ENCODE data around the gene MBTD1.
"Not testable (repeated sequence)": the region's sequence is repeated elsewhere in the genome, so short reads cannot be mapped to it uniquely, and the experiment has no call there.

The MBTD1 gene

DNA sequence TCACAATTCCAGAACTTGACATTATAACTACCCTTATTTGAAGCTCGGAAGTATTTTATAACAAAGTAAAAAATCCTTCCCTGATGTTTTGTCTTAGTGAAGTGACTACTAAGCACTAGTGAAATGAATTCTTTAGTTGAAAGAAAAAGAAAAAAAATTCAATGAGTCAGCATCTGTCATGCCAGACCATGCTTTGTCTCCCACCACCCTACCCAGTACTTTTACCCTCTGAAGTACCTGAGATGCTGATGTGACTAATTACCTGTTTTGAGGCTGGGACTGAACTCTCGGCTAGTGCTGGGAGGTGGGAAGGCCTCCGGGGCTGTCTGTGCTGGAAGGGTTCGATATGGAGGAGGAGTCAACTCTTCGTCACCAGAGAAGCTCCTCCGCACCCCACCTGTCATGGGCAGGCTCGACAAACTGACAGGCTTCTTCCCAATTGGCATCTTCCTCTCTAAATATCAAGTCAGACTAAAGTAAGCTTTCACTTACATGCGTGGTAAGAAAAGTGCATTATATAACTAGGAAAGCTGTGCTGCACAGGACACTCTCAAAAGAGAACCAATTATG is 74.0 kb downstream of the MBTD1 start:
- no peak for DNase-seq

DNA sequence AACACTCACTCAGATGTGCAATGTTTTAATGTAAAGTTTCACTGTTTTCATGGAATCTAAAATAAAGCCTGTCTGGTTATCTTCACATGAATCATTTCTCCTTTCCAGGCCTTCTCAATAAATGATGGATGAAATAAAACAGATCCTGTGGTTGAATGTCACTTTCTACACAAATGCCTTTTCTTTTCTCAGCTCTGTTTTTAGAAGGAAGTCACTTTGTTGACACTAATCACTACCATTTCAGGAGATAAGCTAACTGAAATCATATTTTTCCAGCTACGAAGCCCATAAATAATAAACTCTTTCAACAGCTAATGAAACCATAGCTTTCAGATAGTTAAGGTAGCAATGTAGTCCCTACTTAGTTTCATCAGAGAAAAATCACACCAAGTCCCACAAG is 75.7 kb downstream of the MBTD1 start:
- DNase-seq, result no peak

DNA sequence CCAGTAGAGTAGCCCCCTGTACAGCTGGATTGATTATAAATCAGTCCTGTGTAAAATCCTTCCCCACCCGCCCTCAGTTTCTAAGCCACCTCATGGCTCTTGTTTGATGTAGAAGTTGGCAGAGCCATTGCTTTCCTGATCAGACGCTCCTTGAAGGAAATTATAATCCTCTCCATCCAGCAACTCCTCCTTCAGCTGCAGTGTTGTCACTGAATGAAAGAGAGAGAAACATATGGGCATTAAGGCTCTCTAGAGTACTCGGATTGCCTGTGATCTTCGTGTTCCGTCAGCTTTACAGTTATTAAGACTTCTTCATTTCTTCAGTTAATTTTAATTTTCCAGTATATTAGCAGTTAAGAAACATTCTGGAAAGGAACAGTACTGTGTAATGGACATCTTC is 79.4 kb downstream of the MBTD1 start:
- DNase-seq, result no peak

DNA sequence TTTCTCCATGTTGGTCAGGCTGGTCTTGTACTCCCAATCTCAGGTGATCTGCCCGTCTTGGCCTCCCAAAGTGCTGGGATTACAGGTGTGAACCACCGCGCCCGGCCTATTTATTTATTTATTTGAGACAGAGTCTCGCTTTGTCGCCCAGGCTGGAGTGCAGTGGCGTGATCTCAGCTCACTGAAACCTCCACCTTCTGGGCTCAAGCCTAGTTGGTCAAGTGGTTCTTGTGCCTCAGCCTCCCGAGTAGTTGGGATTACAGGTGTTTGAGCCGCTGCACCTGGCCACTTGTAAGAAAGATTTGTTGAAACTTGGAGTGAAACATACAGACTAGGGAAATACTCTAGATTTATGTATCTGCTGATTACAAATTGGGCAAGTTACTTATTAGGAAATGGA is 87.8 kb downstream of the MBTD1 start:
- not testable (repeated sequence) for DNase-seq

GRCh38 chr17:51170736-51171135 is 89.1 kb downstream of the MBTD1 start:
- no peak for DNase-seq

GRCh38 chr17:51169340-51169739 is 90.5 kb downstream of the MBTD1 start:
- DNase-seq, result no peak

- peak; percentile 20 for DNase-seq
These were observed 92.6 kb downstream of the MBTD1 start for GRCh38 chr17:51166987-51167931.

DNA sequence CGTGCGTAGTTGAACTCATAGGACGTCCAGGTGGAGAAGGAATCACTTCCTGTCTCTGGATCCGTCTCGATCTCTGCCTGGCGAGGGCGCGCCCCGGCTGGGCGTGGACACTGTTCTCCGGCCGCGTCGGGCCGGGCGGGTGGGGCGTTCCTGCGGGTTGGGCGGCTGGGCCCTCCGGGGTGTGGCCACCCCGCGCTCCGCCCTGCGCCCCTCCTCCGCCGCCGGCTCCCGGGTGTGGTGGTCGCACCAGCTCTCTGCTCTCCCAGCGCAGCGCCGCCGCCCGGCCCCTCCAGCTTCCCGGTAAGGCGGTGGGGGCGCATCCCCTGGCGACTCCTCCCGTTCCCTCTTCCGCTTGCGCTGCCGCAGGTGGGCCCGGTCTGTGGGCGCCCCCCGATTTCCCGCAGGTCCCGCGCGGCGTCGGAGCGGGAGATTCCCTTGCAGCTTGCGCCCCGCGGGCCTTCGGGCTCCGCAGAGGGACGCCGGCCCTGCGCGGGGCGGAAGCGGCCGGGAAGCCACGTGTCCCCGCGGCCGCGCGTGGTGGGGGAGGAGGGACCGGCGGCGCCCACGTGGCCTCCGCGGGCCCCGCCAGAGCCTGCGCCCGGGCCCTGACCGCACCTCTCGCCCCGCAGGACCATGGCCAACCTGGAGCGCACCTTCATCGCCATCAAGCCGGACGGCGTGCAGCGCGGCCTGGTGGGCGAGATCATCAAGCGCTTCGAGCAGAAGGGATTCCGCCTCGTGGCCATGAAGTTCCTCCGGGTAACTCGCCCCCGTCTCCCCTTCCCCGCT is 93.5 kb downstream of the MBTD1 start, which contains the start of gene NME2:
Gene NME2, plus strand, starts transcription at position 214 of the 789 bp plus-strand sequence. Its CDS starts 420 bp downstream, at position 634.
- peak; percentile 87 for DNase-seq

DNA sequence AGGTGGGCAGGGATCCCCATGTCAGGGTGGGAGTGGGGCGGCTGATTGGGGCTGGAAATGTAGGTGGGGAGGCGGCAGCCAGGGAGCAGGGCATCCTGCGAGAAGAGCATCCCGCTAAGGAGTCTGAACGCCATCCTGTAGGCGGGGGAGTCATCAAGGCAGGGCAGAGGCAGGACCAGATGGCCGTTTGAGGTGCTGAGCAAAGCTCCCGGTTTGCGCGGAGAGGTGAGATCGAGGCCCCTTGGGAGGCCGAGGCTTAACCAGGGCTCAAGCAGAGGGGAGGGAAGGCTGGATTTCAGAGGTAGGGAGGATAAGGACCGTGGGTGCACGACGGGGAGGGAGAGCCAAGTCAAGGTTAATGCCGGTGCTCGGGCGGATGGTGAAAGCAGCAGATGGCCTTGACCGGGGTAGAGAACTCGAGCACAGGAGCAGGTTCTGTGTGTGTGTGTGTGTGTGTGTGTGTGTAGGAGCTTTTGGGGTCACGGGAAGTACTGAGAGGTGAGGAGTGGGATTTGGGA is 94.1 kb downstream of the MBTD1 start:
- DNase-seq, result no peak

DNA sequence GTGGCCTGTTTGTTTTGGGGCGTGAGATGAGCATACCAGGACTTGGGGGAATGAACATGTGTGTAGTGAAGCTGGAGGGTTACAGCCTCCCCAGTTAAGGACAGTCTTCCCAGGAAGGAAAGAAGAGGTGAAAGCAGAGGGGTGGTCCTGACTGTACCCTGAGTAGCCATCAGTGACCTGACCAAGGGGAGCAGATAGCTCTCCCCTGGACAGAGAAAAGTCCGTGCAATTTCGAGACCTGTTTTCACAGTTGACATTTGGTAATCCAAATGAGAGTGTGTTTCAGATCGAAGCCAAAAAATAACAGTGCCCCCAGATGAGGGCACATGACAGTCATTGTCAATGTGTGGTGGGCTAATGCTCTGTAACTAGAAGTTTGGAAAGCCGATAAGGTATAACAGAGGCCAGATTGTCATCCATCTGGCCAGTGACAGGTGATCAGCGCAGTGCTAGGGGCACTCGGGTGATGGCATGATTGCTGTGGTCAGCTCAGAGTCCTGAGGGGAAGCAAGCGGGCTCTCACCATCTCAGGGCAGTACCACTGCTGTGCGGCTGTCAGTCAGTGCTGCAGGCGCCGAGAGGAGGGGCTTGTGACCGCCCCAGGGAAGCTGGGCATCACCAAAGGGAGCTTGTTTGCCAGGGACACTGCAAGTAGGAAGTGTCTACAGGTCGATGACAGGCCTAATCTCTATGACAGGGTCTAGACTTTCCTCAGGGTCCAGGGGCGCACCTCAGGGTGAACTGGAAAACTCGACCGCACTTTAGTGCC is 94.8 kb downstream of the MBTD1 start:
- DNase-seq, result no peak

GRCh38 chr17:51161541-51161940 is 98.3 kb downstream of the MBTD1 start:
- DNase-seq, result no peak

- DNase-seq, result no peak
These were observed 100.2 kb downstream of the MBTD1 start for GRCh38 chr17:51159604-51160003.

DNA sequence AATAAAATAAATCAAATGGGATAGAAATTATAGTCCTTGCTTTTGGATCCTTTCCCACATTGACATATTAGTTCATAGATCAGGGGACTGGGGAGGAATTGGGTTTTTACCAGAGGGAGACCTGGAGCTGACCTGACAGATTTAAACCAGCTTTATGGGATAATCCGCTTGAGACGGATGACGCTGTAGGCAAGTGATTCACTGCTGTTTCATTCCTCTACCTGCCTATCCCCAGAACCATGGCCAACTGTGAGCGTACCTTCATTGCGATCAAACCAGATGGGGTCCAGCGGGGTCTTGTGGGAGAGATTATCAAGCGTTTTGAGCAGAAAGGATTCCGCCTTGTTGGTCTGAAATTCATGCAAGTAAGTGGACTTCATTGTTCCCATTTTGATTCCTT is 104.4 kb downstream of the MBTD1 start:
- no peak for DNase-seq

DNA sequence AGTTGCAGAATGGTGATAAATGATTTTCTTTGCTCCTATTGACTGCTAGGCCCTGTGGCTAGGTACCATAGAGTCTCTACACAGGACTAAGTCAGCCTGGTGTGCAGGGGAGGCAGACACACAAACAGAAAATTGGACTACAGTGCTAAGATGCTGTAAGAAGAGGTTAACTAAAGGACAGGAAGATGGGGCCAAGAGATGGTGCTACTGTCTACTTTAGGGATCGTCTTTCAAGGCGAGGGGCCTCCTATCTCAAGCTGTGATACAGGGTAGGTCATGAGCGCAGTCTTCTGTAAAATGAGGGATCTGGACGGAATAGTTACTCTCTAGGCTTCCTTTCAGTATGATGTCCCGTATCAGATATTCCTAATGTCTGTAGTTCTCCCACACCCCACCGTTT is 105.7 kb downstream of the MBTD1 start:
- DNase-seq, result no peak

DNA sequence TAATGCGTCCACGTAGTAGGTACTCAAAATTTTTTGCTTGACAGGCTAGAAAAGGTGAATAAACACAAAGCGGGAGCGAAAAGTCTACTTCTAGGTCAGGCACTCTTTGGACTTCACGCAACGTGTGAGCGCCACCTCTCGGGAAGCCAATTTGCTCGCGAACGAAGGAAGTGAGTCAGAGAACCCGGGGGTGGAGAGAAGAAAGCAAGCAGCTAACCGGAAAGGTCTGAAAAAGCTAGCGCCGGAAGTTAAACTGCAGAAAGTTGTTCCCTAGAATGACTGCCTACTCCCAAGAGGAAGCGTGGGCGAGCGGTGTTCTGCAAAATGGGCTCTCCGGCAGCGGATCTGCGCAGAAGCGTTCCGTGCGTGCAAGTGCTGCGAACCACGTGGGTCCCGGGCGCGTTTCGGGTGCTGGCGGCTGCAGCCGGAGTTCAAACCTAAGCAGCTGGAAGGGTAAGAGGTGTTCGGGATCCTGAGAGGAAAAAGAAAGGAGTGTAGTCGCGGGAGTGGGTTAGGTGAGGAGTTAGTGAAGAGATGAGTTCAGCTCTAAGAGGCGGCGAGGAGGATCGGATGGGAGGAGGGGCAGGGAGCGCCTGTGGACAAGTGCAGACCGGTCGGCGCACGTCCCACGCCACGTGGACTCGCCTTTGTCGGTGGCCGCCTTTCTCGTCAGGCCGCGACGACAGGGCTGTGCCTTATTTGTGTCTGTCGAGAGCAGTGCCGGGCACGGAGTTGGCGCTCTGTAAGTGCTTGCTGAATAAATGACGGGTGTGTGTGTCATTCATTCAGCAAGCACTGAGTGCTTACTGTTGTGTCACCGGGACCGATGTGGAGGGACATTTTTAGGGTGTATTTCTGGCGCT is 106.4 kb downstream of the MBTD1 start, which contains the start of gene NME1:
Gene NME1, plus strand, starts transcription at position 350 of the 863 bp plus-strand sequence. CDS start 2,096 bp downstream, outside the sequence.
- peak; percentile 99 for DNase-seq

GRCh38 chr17:51152766-51153209 is 107.1 kb downstream of the MBTD1 start:
- no peak for DNase-seq

- no peak for DNase-seq
These were observed 108.9 kb downstream of the MBTD1 start for GRCh38 chr17:51150932-51151331.

DNA sequence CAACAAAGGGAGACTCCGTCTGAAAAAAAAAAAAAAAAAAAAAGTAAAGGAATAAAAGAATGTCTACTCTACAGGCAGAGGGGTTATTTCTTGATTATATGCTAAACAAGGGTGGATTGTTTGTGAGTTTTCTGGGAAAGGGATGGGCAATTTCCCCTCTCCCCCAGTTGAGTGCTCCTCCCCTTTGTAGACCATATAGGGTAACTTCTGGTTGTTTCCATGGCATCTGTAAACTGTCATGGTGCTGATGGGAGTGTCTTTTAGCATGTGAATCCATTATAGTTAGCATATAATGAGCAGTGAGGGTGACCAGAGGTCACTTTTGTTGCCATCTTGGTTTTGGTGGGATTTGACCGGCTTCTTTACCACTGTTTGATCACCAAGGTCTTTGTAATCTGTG is 110.7 kb downstream of the MBTD1 start:
- DNase-seq, result no peak

DNA sequence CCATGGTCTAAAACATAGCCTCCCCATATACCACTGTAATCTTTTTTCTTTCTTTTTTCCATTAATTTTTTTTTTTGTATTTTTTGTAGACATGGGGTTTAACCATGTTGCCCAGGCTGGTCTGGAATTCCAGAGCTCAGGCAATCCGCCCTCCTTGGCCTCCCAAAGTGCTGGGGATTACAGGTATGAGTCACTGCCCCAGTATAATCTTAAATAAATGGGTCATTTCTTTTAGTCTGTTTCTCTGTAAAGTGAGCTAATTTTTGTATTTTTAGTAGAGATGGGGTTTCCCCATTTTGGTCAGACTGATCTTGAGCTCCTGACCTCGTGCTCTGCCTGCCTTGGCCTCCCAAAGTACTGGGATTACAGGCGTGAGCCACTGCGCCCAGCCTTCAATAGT is 112.2 kb downstream of the MBTD1 start:
- no peak for DNase-seq

GRCh38 chr17:51144266-51145022 is 115.4 kb downstream of the MBTD1 start:
- no peak for DNase-seq

All from NCI-H510A (cell line).